ENCODE results near the gene ANKRD34C. TPM values are rescaled to one million over a fixed set of nuclear protein-coding genes. Genes with fewer than 3 reads are reported as not detected.

The ANKRD34C gene
- total RNA-seq, 1 experiment from 2014 or later: not detected

DNA sequence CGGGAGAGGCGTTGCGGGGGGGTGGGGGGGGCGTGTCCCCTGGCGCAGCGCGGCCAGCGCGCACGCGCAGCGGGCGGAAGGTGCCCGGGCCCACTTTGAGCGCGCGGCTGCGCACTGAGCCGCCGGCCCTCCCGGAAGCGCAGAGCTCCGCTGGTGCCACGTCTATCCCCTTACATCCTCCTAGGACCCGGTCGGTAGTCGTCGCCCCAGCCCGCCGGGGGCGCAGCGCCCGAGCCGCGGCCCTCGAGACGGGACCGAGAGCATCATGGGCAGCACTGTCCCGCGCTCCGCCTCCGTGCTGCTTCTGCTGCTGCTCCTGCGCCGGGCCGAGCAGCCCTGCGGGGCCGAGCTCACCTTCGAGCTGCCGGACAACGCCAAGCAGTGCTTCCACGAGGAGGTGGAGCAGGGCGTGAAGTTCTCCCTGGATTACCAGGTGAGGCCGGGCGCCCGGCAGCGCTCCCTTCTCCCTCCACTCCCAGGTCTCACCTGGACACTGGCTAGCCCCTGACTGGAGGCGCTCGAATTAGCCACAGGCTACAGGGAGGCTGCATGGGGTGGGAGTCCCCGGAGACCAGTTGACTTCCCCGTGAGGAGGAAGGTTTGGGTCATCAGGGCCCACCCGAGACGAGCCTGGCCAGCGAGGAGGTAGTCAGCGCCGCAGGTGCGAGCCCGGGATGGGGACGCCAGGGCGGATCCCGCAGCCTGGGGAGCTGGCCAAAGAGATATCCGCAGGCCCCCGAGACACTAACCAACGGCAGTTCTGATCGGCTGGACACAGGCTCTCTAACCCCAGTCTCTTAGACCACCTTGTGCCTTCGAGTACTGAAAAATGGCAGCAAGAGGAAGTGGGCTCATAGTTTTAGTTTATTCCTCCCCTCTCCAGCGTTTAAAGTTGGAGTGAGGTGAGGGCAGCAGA is 28.7 kb downstream of the ANKRD34C start, which contains the start of gene TMED3 (continued):
- TF ChIP-seq KAT7 (CRISPR knock-in tag; IDR thresholded peaks at IDR 0.05; ENCODE audit: borderline replicate concordance) (no peak), NR2C2 (CRISPR knock-in tag; IDR thresholded peaks at IDR 0.05) (no peak), TCF7 (CRISPR knock-in tag; IDR thresholded peaks at IDR 0.05; ENCODE audit: low read depth) (no peak), EMX1 (CRISPR knock-in tag; IDR thresholded peaks at IDR 0.05) (no peak), JUN (CRISPR knock-in tag; IDR thresholded peaks at IDR 0.05) (0 out of 2 replicates have a peak, but pooled peaks have one; percentile 25), SMAD3 (CRISPR knock-in tag; IDR thresholded peaks at IDR 0.05; ENCODE audit: borderline replicate concordance) (peak; percentile 84; the same call in 1 of the 2 replicates)
- TF ChIP-seq, protein P1, sequence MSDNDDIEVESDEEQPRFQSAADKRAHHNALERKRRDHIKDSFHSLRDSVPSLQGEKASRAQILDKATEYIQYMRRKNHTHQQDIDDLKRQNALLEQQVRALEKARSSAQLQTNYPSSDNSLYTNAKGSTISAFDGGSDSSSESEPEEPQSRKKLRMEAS (CRISPR knock-in tag; IDR thresholded peaks at IDR 0.05): peak; percentile 52; the same call in 1 of the 2 replicates
- TF ChIP-seq, protein P2, sequence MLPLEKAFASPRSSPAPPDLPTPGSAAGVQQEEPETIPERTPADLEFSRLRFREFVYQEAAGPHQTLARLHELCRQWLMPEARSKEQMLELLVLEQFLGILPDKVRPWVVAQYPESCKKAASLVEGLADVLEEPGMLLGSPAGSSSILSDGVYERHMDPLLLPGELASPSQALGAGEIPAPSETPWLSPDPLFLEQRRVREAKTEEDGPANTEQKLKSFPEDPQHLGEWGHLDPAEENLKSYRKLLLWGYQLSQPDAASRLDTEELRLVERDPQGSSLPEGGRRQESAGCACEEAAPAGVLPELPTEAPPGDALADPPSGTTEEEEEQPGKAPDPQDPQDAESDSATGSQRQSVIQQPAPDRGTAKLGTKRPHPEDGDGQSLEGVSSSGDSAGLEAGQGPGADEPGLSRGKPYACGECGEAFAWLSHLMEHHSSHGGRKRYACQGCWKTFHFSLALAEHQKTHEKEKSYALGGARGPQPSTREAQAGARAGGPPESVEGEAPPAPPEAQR (CRISPR knock-in tag; IDR thresholded peaks at IDR 0.05): no peak

DNA sequence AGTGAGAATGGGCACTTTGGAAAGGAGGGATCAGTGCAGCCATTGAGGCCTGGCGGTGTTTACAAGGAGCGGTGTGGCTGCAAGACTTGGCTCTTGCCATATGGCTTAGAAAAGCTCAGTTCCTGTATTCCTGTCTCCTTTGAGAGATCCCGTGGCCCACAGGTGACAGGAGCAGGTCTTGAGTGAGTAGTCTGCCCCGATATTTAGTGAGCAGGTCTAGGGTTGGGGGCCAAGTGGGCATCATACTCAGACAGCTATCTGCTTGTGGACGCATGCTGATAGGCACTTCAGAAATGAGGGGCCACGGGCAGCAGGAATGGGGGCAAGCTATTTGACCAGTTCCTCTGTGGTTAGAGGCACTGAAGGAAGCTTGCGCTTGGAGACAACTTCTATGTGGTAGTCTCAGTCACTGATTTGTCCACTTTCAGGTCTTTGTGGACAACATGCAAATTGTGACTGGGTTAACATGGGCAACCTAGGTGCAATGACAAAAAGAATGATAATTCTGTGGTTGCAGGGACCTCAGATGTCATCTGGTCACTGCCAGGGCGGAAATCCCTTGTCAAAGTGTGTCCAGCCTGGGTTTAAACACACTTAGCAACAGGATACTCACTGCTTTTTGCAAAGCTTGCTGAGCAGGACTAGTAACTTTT is 29.5 kb downstream of the ANKRD34C start:
- Mint-ChIP-seq H3K9me3 (no peaks in the 10 kb centered on the region), H3K27ac (no peak overlapping the region), H3K36me3 (peaks cover 39% of the 10 kb centered on the region), H3K4me3 (peak overlapping the region; percentile 86), H3K27me3 (ENCODE audit: low read depth) (peaks cover 35% of the 10 kb centered on the region), H3K4me1 (peaks cover 12% of the 10 kb centered on the region)
- ATAC-seq (no peak), DNase-seq (ENCODE audit: low spot score) (no peak)
- POLR2A ChIA-PET: no interaction called here
- CTCF ChIA-PET: interaction anchor here (0.7 to 1.9 kb wide), 9 partner anchors 15 to 538 kb away, joined by 3 to 9 read pairs (median 4); no protein-coding TSS in a partner anchor
- TF ChIP-seq, protein P3, sequence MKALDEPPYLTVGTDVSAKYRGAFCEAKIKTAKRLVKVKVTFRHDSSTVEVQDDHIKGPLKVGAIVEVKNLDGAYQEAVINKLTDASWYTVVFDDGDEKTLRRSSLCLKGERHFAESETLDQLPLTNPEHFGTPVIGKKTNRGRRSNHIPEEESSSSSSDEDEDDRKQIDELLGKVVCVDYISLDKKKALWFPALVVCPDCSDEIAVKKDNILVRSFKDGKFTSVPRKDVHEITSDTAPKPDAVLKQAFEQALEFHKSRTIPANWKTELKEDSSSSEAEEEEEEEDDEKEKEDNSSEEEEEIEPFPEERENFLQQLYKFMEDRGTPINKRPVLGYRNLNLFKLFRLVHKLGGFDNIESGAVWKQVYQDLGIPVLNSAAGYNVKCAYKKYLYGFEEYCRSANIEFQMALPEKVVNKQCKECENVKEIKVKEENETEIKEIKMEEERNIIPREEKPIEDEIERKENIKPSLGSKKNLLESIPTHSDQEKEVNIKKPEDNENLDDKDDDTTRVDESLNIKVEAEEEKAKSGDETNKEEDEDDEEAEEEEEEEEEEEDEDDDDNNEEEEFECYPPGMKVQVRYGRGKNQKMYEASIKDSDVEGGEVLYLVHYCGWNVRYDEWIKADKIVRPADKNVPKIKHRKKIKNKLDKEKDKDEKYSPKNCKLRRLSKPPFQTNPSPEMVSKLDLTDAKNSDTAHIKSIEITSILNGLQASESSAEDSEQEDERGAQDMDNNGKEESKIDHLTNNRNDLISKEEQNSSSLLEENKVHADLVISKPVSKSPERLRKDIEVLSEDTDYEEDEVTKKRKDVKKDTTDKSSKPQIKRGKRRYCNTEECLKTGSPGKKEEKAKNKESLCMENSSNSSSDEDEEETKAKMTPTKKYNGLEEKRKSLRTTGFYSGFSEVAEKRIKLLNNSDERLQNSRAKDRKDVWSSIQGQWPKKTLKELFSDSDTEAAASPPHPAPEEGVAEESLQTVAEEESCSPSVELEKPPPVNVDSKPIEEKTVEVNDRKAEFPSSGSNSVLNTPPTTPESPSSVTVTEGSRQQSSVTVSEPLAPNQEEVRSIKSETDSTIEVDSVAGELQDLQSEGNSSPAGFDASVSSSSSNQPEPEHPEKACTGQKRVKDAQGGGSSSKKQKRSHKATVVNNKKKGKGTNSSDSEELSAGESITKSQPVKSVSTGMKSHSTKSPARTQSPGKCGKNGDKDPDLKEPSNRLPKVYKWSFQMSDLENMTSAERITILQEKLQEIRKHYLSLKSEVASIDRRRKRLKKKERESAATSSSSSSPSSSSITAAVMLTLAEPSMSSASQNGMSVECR (CRISPR knock-in tag; IDR thresholded peaks at IDR 0.05; ENCODE audit: borderline replicate concordance): 0 out of 2 replicates have a peak, but pooled peaks have one; percentile 13
- no peak for TF ChIP-seq ZNF671 (CRISPR knock-in tag; IDR thresholded peaks at IDR 0.05)

DNA sequence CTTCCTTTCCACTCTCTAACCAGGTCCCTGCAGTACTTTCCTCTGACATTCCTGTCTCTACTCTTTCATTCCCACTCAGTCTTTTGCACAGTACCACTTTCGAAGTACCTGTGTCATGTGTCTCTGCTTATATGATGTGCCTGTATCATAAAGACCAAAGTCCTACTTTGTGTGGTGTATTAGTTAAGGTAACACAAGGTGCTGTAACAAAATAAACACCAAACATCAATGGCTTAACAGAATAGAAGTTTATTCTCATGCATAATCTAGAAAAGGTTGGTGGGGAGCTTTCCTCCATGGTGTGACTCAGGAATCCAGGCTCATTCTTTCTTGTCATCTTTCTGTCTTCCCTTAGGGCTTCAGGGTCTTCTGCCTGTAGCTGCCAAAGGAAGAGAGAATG is 31.7 kb downstream of the ANKRD34C start:
- Mint-ChIP-seq H3K4me3 (no peak overlapping the region), H3K27ac (no peak overlapping the region), H3K36me3 (peaks cover 60% of the 10 kb centered on the region), H3K27me3 (ENCODE audit: low read depth) (peaks cover 14% of the 10 kb centered on the region), H3K4me1 (peaks cover 12% of the 10 kb centered on the region), H3K9me3 (peaks cover 16% of the 10 kb centered on the region)
- TF ChIP-seq, protein P4, sequence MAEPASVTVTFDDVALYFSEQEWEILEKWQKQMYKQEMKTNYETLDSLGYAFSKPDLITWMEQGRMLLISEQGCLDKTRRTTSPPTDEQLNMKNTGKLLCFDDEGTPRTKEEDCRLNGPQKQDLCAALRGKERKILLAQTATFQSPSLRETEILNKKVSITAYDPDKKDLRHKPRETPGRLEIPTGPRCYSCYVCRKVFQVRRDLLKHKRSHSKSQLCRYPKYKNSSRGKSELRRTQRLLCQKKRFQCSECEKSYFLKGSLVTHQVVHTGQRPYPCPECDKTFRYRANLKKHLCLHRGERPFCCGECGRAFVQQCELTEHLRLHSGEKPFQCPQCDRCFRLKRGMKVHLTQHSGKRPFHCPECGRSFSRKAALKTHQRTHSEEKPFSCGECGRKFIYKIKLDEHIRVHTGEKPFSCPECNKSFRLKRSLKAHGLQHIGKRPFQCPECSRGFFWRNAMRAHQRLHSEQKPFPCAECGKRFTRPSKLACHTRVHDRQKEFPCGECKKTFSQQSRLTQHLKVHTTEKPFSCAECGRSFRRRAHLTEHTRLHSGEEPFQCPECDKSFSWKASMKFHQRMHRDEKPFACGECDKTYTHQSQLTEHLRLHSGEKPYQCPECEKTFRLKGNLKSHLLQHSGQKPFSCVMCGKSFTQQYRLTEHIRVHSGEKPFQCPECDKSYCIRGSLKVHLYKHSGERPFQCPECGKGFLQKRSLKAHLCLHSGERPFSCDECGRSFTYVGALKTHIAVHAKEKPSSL (CRISPR knock-in tag; conservative IDR thresholded peaks at IDR 0.05): no peak
- TF ChIP-seq GABPB1 (CRISPR knock-in tag; IDR thresholded peaks at IDR 0.05) (no peak), TEAD1 (CRISPR knock-in tag; IDR thresholded peaks at IDR 0.05) (no peak), ZNF317 (CRISPR knock-in tag; IDR thresholded peaks at IDR 0.05; ENCODE audit: borderline replicate concordance, low read depth) (no peak), NR1H2 (CRISPR knock-in tag; IDR thresholded peaks at IDR 0.05) (no peak)
- TF ChIP-seq, protein P5, sequence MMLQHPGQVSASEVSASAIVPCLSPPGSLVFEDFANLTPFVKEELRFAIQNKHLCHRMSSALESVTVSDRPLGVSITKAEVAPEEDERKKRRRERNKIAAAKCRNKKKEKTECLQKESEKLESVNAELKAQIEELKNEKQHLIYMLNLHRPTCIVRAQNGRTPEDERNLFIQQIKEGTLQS (CRISPR knock-in tag; conservative IDR thresholded peaks at IDR 0.05): no peak
- CTCF ChIA-PET: no interaction called here
- no peak for DNase-seq (ENCODE audit: low spot score)
- no peak for ATAC-seq
- POLR2A ChIA-PET: no interaction called here

All from WTC11 (cell line).